Panc1 (cell line): Measurements from ENCODE around the gene CDYL. TPM values are rescaled to one million over a fixed set of nuclear protein-coding genes. Genes with fewer than 3 reads are reported as not detected.

Experiments used
- ATAC-seq: fragments of 200-7000 bp; cut with Tn5 transposase; 2 replicates; pipeline ENCODE4 v1.9.1; 2020; ENCODE audit warnings: mild to moderate bottlenecking, moderate library complexity
- BruUV-seq: library from RNA; stranded (reverse); fragments of 400-500 nt; replicated peaks from 2 replicates; lab custom pipeline; 2021; lab: Mats Ljungman, UMichigan
- CTCF ChIA-PET: fragments of 300-600 bp; sonication (Branson Sonifier 250); formaldehyde crosslinking; loops from one replicate; lab custom pipeline; 2022; ENCODE audit warnings: antibody characterized with exemption; lab: Charles Lee
- POLR2A ChIA-PET: fragments of 300-600 bp; sonication (Branson Sonifier 250); formaldehyde crosslinking; loops from one replicate; lab custom pipeline; 2022; ENCODE audit warnings: antibody characterized with exemption; lab: Charles Lee
- DNase-seq: peaks from one replicate; pipeline ENCODE4 v3.0.0-alpha.2; 2010; ENCODE audit warnings: low read depth, low spot score
- H3K27ac ChIP-seq: 2 replicates; pipeline ENCODE4 v1.5.1; 2011; ENCODE audit warnings: mild to moderate bottlenecking, low read length, inconsistent platforms
- H3K27me3 ChIP-seq: fragments of 200-500 bp; sonication (Bioruptor generic); 2 replicates; pipeline ENCODE4 v1.6.0; 2014; ENCODE audit warnings: low read length, inconsistent platforms; ENCODE audit not compliant: control insufficient read depth, insufficient read depth
- H3K36me3 ChIP-seq: fragments of 200-500 bp; sonication (Bioruptor generic); 2 replicates; pipeline ENCODE4 v1.5.1; 2014; ENCODE audit warnings: inconsistent platforms, mild to moderate bottlenecking, low read length, moderate library complexity; ENCODE audit not compliant: control insufficient read depth, insufficient read depth
- H3K4me1 ChIP-seq: 2 replicates; pipeline ENCODE4 v1.5.1; 2011; ENCODE audit warnings: inconsistent platforms, mild to moderate bottlenecking, low read length, moderate library complexity; ENCODE audit not compliant: control insufficient read depth, insufficient read depth
- H3K4me3 ChIP-seq, 2 experiments: 2 replicates each; pipeline ENCODE4 v1.5.1; 2011 to 2012; ENCODE audit warnings: low read depth in 2 of 2, low read length in 2 of 2, mild to moderate bottlenecking in 2 of 2, inconsistent platforms in 1 of 2, moderate library complexity in 1 of 2
- H3K9me3 ChIP-seq: fragments of 200-500 bp; sonication (Bioruptor generic); 2 replicates; pipeline ENCODE4 v1.5.1; 2014; ENCODE audit warnings: low read depth, mild to moderate bottlenecking, inconsistent platforms, low read length, moderate library complexity; ENCODE audit not compliant: control insufficient read depth, insufficient read depth
- CTCF ChIP-seq: fragments of 450-650 bp; IDR thresholded peaks from 2 replicates; pipeline ENCODE4 v1.5.1; 2017; ENCODE audit warnings: mild to moderate bottlenecking
- POLR2AphosphoS5 ChIP-seq: IDR thresholded peaks from 2 replicates; pipeline ENCODE4 v1.6.1; 2012; ENCODE audit warnings: mild to moderate bottlenecking, low read depth, low read length, moderate library complexity
- REST ChIP-seq, 2 experiments: IDR thresholded peaks; 2 replicates each; pipeline ENCODE4 v1.6.1; 2011 to 2012; ENCODE audit warnings: low read depth in 2 of 2, control low read depth in 1 of 2, low read length in 1 of 2, mild to moderate bottlenecking in 1 of 2, moderate library complexity in 1 of 2; ENCODE audit not compliant: insufficient read depth in 1 of 2
- SIN3A ChIP-seq: IDR thresholded peaks from 2 replicates; pipeline ENCODE4 v1.6.1; 2012; ENCODE audit warnings: low read depth, mild to moderate bottlenecking, low read length, moderate library complexity, borderline replicate concordance; ENCODE audit not compliant: insufficient read depth
- TCF7L2 ChIP-seq: IDR thresholded peaks from 2 replicates; pipeline ENCODE4 v1.6.1; 2011; ENCODE audit warnings: mild to moderate bottlenecking, low read depth, low read length, inconsistent platforms
- in situ Hi-C: cut with HindIII; loops from 2 replicates; pipeline ENCODE4 v1.10.0; 2016; ENCODE audit warnings: low sequenced_read_pairs, low pct_unique_long_range_greater_than_20kb
- intact Hi-C: fragments of 100-400 bp; cut with micrococcal nuclease; formaldehyde crosslinking; loops from one replicate; pipeline ENCODE4 v1.10.0; 2022; ENCODE audit not compliant: unreplicated experiment
- total RNA-seq: library from RNA; stranded (reverse); gene quantifications from one replicate; pipeline ENCODE4 v1.2.1, GENCODE V29; 2021; ENCODE audit not compliant: unreplicated experiment

CDYL gene
- total RNA-seq, 1 experiment from 2014 or later, result 61.4 TPM

- Histone ChIP-seq H3K4me3 (no peak overlapping the region), H3K27me3 (no peaks in the 10 kb centered on the region; the same call in 1 of the 2 replicates), H3K36me3 (no peaks in the 10 kb centered on the region), H3K9me3 (no peaks in the 10 kb centered on the region), H3K4me1 (no peaks in the 10 kb centered on the region), H3K27ac (no peak overlapping the region)
- ChIA-PET POLR2A (interaction anchor here (0.6 kb wide), 1 partner anchor 34 kb away, joined by 5 read pairs; no protein-coding TSS in a partner anchor), CTCF (no interaction called here)
- DNase-seq (no peak), ATAC-seq (no peak)
- intact Hi-C loops (no loop called here), in situ Hi-C loops (no loop called here)
- no TSS peak for BruUV-seq
- TF ChIP-seq CTCF (no peak), SIN3A (no peak), POLR2AphosphoS5 (no peak), REST (IDR thresholded peaks at IDR 0.05; ENCODE audit: insufficient read depth in 1 of 2, low read depth in 2 of 2, low read length in 1 of 2) (no peak), TCF7L2 (no peak)
These were observed 39.8 kb upstream of the CDYL start for GRCh38 chr6:4736371-4736873.

GRCh38 chr6:4740032-4740431, 36.2 kb upstream of the CDYL start:
- POLR2A ChIA-PET, result no interaction called here
- Histone ChIP-seq H3K4me1 (no peaks in the 10 kb centered on the region), H3K4me3 (no peak overlapping the region), H3K27ac (no peak overlapping the region), H3K36me3 (no peaks in the 10 kb centered on the region), H3K27me3 (no peaks in the 10 kb centered on the region; the same call in 1 of the 2 replicates), H3K9me3 (no peaks in the 10 kb centered on the region)
- ATAC-seq, result no peak
- in situ Hi-C loops (no loop called here), intact Hi-C loops (no loop called here)
- TF ChIP-seq POLR2AphosphoS5, result no peak
- TF ChIP-seq REST (IDR thresholded peaks at IDR 0.05; ENCODE audit: insufficient read depth in 1 of 2, low read depth in 2 of 2, low read length in 1 of 2), result no peak
- TF ChIP-seq SIN3A, result no peak
- TF ChIP-seq CTCF, result no peak
- TF ChIP-seq TCF7L2, result no peak
- CTCF ChIA-PET, result no interaction called here
- no peak for DNase-seq
- no TSS peak for BruUV-seq
